KOPT-K1 (cell line): ENCODE measurements around the gene HECTD2.

Source experiments
- H3K27ac ChIP-seq: fragments of 200-600 bp; sonication (generic); 2 replicates; pipeline ENCODE4 v1.5.1; 2016; ENCODE audit warnings: antibody characterized with exemption, mild to moderate bottlenecking, low read depth, low read length; ENCODE audit not compliant: poor library complexity, severe bottlenecking
- H3K36me3 ChIP-seq: fragments of 200-600 bp; sonication (generic); 2 replicates; pipeline ENCODE4 v1.5.1; 2017; ENCODE audit warnings: antibody characterized with exemption, mild to moderate bottlenecking, low read length, moderate library complexity; ENCODE audit not compliant: insufficient read depth
- H3K9me3 ChIP-seq: fragments of 200-600 bp; sonication (generic); 2 replicates; pipeline ENCODE4 v1.5.1; 2017; ENCODE audit warnings: antibody characterized with exemption, low read length, mild to moderate bottlenecking; ENCODE audit not compliant: insufficient read depth, poor library complexity, severe bottlenecking

Gene HECTD2

GRCh38 chr10:91391920-91392319 lies 18.2 kb upstream of the HECTD2 start:
- Histone ChIP-seq H3K27ac (no peak overlapping the region), H3K36me3 (no peaks in the 10 kb centered on the region), H3K9me3 (no peaks in the 10 kb centered on the region)

- no peak overlapping the region for H3K27ac ChIP-seq
These were observed 3.8 kb upstream of the HECTD2 start for GRCh38 chr10:91406322-91406721.

DNA sequence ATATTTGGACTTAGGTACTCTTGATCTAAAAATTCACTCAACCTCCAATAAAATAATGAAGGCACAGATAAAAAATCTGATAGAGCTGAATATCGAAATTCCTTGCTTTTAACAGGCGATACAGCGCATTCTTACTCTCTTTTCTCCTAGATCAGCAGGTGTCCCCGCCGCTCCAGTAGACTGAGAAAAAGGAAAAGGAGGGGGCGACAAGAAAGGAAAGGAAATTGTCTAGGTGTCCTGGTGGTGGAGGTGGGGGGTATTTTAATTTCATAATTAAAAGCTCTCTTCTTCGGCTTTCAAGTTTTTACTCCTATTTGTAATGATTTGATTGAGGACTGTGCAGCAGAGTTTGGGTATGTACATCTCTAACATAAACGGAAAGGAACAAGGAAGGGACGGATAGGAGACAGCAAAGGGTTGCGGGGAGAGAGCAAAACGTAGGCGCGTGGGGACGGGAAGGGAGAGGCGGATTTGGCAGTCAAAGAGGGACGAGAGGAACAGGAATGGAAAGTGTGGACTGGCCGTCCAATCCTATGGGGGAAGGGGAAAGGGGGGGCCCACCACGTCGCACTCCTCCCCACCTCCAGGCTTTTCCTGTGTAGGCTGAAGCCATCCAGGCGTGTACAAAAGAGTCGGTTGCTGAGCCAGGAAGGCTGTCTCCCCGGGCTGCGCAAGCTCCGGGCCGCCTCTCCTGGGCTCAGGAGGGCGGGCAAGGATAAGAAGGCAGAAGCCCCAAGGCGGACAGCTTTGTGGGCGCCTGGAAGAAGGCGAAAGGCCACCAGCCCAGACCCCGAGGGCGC lies 875 bp upstream of the HECTD2 start:
- H3K9me3 ChIP-seq, result no peaks in the 10 kb centered on the region
- H3K36me3 ChIP-seq, result no peaks in the 10 kb centered on the region
- H3K27ac ChIP-seq, result peak overlapping the region; percentile 86

More at GRCh38 chr10:91406322-91406721, 3.8 kb upstream of the HECTD2 start:
- Histone ChIP-seq H3K36me3 (no peaks in the 10 kb centered on the region), H3K9me3 (no peaks in the 10 kb centered on the region)

DNA sequence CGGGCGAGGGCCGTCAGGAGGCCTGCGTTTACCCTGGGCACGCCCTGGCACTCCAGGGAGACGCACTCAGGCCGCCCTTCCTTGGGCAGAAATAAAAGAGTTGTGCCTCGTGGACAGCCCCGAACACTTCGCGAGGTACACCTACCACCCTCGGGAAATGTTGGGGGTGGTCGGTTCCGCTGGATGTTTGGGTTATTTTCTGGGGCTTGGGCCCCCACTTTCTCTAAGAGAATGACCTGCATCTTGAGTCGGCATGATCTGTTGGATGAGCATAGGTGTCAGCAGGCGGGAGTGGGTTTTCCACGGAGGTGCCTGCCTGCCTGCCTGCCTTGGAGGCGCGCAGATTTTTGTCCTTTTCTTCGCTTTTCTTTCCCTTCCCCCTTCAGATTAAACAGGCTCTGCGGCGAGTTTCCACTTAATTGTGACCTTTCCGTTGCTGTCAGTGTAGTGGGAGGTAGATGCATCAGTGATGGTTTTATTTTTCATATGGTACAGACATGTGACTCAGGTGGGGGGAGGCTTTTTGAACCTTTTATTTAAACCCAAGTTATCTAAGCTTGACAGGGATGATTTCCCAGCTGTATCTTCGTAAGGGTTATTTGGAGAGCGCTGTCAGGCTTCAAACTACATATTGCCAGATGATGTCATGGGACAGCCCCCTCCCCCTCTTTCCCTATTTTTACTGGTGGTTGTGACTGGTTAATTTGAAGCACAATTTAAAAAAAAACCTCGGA lies 661 bp downstream of the HECTD2 start:
- Histone ChIP-seq H3K36me3 (no peaks in the 10 kb centered on the region), H3K27ac (peak overlapping the region; percentile 86), H3K9me3 (no peaks in the 10 kb centered on the region)

DNA sequence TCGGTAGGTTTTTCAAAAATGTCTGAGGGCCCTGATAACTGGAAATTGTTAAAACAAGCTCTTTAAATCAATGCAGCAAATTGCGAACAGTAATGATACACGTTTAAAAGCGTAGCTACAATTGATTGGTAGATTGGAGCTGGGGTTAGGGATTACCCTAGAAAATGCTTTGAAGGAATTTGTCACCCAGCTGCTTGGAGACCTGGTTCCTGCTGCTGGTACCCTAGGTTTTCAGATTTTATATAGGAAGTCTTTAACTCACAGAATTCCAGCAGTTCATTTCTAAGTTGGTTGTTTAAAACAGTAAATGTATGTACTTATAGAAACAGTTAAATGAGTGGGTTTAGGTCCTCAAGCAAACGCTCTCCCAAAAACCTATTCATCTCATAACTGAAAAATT lies 1.5 kb downstream of the HECTD2 start:
- H3K9me3 ChIP-seq, result no peaks in the 10 kb centered on the region
- no peaks in the 10 kb centered on the region for H3K36me3 ChIP-seq
- no peak overlapping the region for H3K27ac ChIP-seq

GRCh38 chr10:91412354-91413087 lies 2.4 kb downstream of the HECTD2 start:
- Histone ChIP-seq H3K27ac (no peak overlapping the region), H3K36me3 (no peaks in the 10 kb centered on the region), H3K9me3 (no peaks in the 10 kb centered on the region)

DNA sequence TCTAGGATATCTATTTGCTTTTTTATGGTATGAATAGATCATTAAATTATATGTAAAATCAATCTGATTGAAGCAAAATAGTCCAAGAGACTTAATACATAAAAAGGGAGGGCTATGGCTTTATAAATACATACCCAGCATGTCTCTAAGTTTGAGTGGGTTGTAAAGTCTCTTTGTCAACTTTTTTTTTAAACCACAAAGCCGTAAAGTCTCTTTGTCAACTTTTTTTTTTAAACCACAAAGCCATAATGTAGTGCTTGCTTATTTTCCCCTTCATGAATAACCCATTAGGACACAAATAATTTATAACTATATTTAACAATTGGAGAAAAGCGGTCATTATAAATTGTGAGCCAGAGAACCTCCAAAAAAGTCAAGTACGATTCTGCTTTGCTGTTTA lies 5.7 kb downstream of the HECTD2 start:
- Histone ChIP-seq H3K36me3 (no peaks in the 10 kb centered on the region), H3K9me3 (no peaks in the 10 kb centered on the region), H3K27ac (no peak overlapping the region)

DNA sequence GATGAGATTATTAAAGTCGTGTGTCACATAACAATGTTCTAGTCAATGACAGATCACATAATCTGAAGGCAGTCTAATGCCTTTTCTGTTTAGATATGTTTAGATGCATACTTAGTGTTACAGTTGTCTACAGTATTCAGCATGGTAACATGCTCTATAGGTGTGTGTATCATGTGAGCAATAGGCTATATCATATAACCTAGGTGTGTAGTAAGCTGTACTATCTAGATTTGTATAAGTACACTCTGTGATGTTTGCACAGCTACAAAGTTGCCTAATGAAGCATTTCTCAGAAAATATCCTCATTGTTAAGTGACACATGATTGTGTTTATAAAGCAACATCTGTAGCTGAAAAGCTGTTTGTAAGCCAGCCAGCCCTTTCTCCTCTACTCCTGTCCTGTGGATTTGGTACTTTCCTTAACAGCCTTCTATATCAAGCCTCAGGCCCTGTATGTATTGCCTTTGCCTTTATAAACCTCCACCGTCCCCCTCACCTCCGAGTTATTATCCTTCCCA lies 6.3 kb downstream of the HECTD2 start:
- H3K36me3 ChIP-seq, result no peaks in the 10 kb centered on the region
- no peaks in the 10 kb centered on the region for H3K9me3 ChIP-seq
- no peak overlapping the region for H3K27ac ChIP-seq

GRCh38 chr10:91418416-91418815 lies 8.3 kb downstream of the HECTD2 start:
- no peaks in the 10 kb centered on the region for H3K9me3 ChIP-seq
- no peak overlapping the region for H3K27ac ChIP-seq
- no peaks in the 10 kb centered on the region for H3K36me3 ChIP-seq

DNA sequence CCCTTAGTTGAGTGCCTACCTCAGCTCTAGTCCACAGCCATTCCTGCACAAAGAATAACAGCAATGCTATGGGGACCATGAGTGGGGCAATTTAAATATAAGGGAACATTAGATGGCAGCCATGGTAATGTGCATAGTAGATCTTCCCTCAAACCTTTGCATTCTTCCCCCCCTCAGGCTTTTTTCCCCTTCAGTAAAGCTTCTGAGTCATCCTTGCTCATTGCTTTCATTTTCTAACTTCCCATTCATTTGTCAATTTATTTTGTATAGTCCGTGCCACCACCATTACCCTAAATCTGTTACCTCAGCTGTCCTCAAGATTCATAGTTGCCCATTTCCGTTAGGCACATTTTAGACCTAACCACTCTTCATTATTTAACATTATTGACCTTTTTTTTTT lies 10.7 kb downstream of the HECTD2 start:
- Histone ChIP-seq H3K9me3 (no peaks in the 10 kb centered on the region), H3K27ac (no peak overlapping the region), H3K36me3 (no peaks in the 10 kb centered on the region)

DNA sequence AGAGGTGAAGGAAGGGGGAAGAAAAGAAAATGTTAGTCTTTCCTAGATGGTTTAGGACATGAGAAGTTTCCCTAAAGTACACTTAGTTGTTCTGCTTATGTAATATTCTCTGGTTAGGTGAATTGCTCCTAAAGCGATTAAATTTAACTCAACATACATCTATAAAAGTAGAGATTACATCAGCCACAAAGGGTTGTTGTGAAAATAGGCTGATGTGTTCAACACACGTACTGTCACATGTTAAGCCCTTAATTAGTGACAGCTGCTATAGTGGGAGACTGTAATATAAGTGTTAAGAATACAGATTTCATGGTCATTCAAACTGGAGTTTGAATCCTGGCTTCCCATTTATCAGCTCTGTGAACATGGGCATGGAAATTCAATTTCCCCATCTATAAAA lies 12.8 kb downstream of the HECTD2 start:
- H3K36me3 ChIP-seq, result no peaks in the 10 kb centered on the region
- H3K27ac ChIP-seq, result no peak overlapping the region
- H3K9me3 ChIP-seq, result no peaks in the 10 kb centered on the region

DNA sequence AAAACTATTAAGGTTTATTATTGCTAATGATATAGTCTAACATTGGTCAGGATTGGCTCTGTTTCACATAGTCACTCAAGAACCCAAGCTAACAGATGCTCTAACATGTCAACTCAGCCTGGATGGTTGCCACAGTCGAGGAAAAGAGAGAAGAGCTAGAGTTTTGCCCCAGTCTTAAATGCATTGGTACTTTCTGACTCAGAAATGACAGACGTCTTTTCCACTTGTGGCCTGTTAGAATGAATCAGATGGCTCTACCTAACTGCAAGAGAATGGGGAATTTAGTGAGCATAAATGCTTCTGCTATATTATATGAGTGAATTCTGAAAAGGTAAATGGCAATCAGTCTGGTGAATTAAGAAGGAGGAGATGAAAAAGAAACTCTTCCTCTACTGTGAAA lies 13.9 kb downstream of the HECTD2 start:
- Histone ChIP-seq H3K27ac (no peak overlapping the region), H3K36me3 (no peaks in the 10 kb centered on the region), H3K9me3 (no peaks in the 10 kb centered on the region)

GRCh38 chr10:91432175-91432574 lies 22.0 kb downstream of the HECTD2 start:
- Histone ChIP-seq H3K27ac (no peak overlapping the region), H3K9me3 (no peaks in the 10 kb centered on the region)

DNA sequence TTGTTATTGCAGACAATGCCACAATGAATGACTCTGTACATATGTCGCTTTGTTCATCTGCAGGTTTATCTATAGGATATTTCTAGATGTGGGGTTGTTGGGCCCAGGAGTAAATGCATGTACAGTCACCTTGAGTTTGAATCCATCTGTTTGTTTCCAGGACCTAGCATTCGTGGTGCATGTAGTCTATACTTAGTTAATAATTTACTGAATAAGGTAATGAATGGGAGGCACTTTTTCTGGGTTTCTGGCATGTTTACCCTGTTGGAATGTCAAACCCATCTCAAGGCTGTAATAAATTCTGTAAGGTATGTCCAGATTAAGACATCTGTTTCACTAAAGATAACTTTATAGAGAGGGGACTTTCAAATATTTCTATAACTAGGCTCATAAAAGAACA lies 23.5 kb downstream of the HECTD2 start:
- H3K36me3 ChIP-seq, result no peaks in the 10 kb centered on the region
- H3K27ac ChIP-seq, result no peak overlapping the region
- H3K9me3 ChIP-seq, result peaks cover 7% of the 10 kb centered on the region

More at GRCh38 chr10:91432175-91432574, 22.0 kb downstream of the HECTD2 start:
- H3K36me3 ChIP-seq, result no peaks in the 10 kb centered on the region

DNA sequence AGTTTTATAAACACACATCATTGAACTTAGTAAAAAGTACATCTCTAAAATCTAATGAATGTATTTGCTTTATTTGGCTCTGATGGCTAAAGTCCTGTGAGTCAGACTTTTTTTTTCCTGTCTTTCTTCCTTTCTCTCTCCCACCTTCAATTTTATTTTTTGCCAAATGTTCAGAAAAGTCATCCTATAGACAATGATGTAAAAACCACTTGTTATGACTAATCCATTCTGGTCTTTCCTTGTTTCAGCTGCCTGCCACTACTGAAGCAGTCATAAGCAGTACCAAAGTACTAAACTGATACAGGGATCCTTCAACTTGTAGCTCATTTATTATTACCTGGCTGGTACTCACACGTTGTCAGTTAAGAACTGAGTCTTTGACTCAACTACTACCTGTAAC lies 23.9 kb downstream of the HECTD2 start:
- no peak overlapping the region for H3K27ac ChIP-seq
- H3K9me3 ChIP-seq, result peaks cover 11% of the 10 kb centered on the region
- no peaks in the 10 kb centered on the region for H3K36me3 ChIP-seq
